Stimulated activated naive CD8-positive, alpha-beta T cell treated with anti-CD3 and anti-CD28 coated beads, Interleukin-15, amount 100 ng/mL, for 72 hours (primary cell): ENCODE data around the gene INAFM2.

Experiments used
- ATAC-seq: fragments of 150-1000 bp; cut with Tn5 transposase; 2 replicates; pipeline ENCODE4 v1.10.0; 2021; ENCODE audit warnings: mild to moderate bottlenecking, moderate library complexity
- DNase-seq, 2 donors: peaks; one replicate each; pipeline ENCODE4 v3.0.0; 2021 to 2022
- H3K27ac Mint-ChIP-seq, 2 donors: one replicate each; pipeline ENCODE4 v1.8.0; 2022; ENCODE audit warnings: mild to moderate bottlenecking in 2 of 2, mixed read lengths in 2 of 2, moderate library complexity in 2 of 2
- H3K27me3 Mint-ChIP-seq: one replicate; pipeline ENCODE4 v1.8.0; 2022; ENCODE audit warnings: mixed read lengths
- H3K4me1 Mint-ChIP-seq: one replicate; pipeline ENCODE4 v1.8.0; 2022; ENCODE audit warnings: mild to moderate bottlenecking, mixed read lengths
- H3K4me3 Mint-ChIP-seq, 2 donors: one replicate each; pipeline ENCODE4 v1.8.0; 2022; ENCODE audit warnings: mild to moderate bottlenecking in 2 of 2, mixed read lengths in 2 of 2, moderate library complexity in 1 of 2
- H3K9me3 Mint-ChIP-seq, 2 donors: one replicate each; pipeline ENCODE4 v1.8.0; 2022; ENCODE audit warnings: mixed read lengths in 2 of 2

The INAFM2 gene

GRCh38 chr15:40283615-40284300 lies 39.7 kb upstream of the INAFM2 start:
- peak overlapping the region in 1 of 2 donors; percentile 21 for H3K4me3 Mint-ChIP-seq
- H3K9me3 Mint-ChIP-seq: no peaks in the 10 kb centered on the region
- no peak overlapping the region for H3K27ac Mint-ChIP-seq
- peaks cover 14% of the 10 kb centered on the region for H3K4me1 Mint-ChIP-seq
- DNase-seq: no peak
- no peak for ATAC-seq
- peaks cover 46% of the 10 kb centered on the region for H3K27me3 Mint-ChIP-seq

GRCh38 chr15:40285151-40285550 lies 38.3 kb upstream of the INAFM2 start:
- H3K4me3 Mint-ChIP-seq: no peak overlapping the region
- DNase-seq: no peak
- peaks cover 14% of the 10 kb centered on the region for H3K4me1 Mint-ChIP-seq
- no peak overlapping the region for H3K27ac Mint-ChIP-seq
- no peak for ATAC-seq
- H3K9me3 Mint-ChIP-seq: no peaks in the 10 kb centered on the region
- H3K27me3 Mint-ChIP-seq: peaks cover 33% of the 10 kb centered on the region

GRCh38 chr15:40285554-40286011 lies 37.9 kb upstream of the INAFM2 start:
- Mint-ChIP-seq H3K4me1 (peaks cover 14% of the 10 kb centered on the region), H3K27ac (no peak overlapping the region), H3K9me3 (no peaks in the 10 kb centered on the region), H3K4me3 (no peak overlapping the region), H3K27me3 (peaks cover 29% of the 10 kb centered on the region)
- no peak for ATAC-seq
- no peak for DNase-seq

GRCh38 chr15:40286061-40286532 lies 37.4 kb upstream of the INAFM2 start:
- ATAC-seq (no peak), DNase-seq (no peak)
- Mint-ChIP-seq H3K27me3 (peaks cover 23% of the 10 kb centered on the region), H3K4me1 (peaks cover 10% of the 10 kb centered on the region), H3K9me3 (no peaks in the 10 kb centered on the region), H3K27ac (peak overlapping the region in 1 of 2 donors; percentile 16), H3K4me3 (no peak overlapping the region)

- H3K27ac Mint-ChIP-seq: no peak overlapping the region
- no peak overlapping the region for H3K4me3 Mint-ChIP-seq
- no peak for ATAC-seq
- no peak for DNase-seq
- peaks cover 19% of the 10 kb centered on the region for H3K27me3 Mint-ChIP-seq
- no peaks in the 10 kb centered on the region for H3K9me3 Mint-ChIP-seq
- H3K4me1 Mint-ChIP-seq: peaks cover 7% of the 10 kb centered on the region
Observed at GRCh38 chr15:40286794-40287193, 36.7 kb upstream of the INAFM2 start.

- Mint-ChIP-seq H3K4me3 (no peak overlapping the region), H3K4me1 (peaks cover 7% of the 10 kb centered on the region), H3K27ac (no peak overlapping the region), H3K27me3 (peaks cover 18% of the 10 kb centered on the region), H3K9me3 (no peaks in the 10 kb centered on the region)
- no peak for ATAC-seq
- no peak for DNase-seq
Observed at GRCh38 chr15:40287505-40287904, 36.0 kb upstream of the INAFM2 start.

GRCh38 chr15:40287968-40288367 lies 35.5 kb upstream of the INAFM2 start:
- no peak overlapping the region for H3K4me3 Mint-ChIP-seq
- H3K27ac Mint-ChIP-seq: peak overlapping the region; percentile 21 to 40
- no peaks in the 10 kb centered on the region for H3K9me3 Mint-ChIP-seq
- H3K4me1 Mint-ChIP-seq: peaks cover 7% of the 10 kb centered on the region
- peaks cover 14% of the 10 kb centered on the region for H3K27me3 Mint-ChIP-seq
- no peak for ATAC-seq
- no peak for DNase-seq

- H3K9me3 Mint-ChIP-seq: no peaks in the 10 kb centered on the region
- peaks cover 7% of the 10 kb centered on the region for H3K4me1 Mint-ChIP-seq
- ATAC-seq (no peak), DNase-seq (no peak)
- no peak overlapping the region for H3K27ac Mint-ChIP-seq
- peaks cover under 1% of the 10 kb centered on the region for H3K27me3 Mint-ChIP-seq
- no peak overlapping the region for H3K4me3 Mint-ChIP-seq
Observed at GRCh38 chr15:40289140-40289775, 34.2 kb upstream of the INAFM2 start.

- no peak overlapping the region for H3K4me3 Mint-ChIP-seq
- no peaks in the 10 kb centered on the region for H3K27me3 Mint-ChIP-seq
- no peak overlapping the region for H3K27ac Mint-ChIP-seq
- no peak for DNase-seq
- H3K9me3 Mint-ChIP-seq: no peaks in the 10 kb centered on the region
- H3K4me1 Mint-ChIP-seq: peaks cover 5% of the 10 kb centered on the region
- ATAC-seq: no peak
Observed at GRCh38 chr15:40290545-40290917, 33.0 kb upstream of the INAFM2 start.

GRCh38 chr15:40290918-40291574 lies 32.4 kb upstream of the INAFM2 start:
- H3K27me3 Mint-ChIP-seq: no peaks in the 10 kb centered on the region
- H3K9me3 Mint-ChIP-seq: no peaks in the 10 kb centered on the region
- H3K27ac Mint-ChIP-seq: no peak overlapping the region
- DNase-seq (no peak), ATAC-seq (peak; percentile 37)
- H3K4me3 Mint-ChIP-seq: no peak overlapping the region
- peaks cover under 1% of the 10 kb centered on the region for H3K4me1 Mint-ChIP-seq

- ATAC-seq: no peak
- Mint-ChIP-seq H3K9me3 (no peaks in the 10 kb centered on the region), H3K27ac (no peak overlapping the region), H3K4me1 (no peaks in the 10 kb centered on the region), H3K27me3 (no peaks in the 10 kb centered on the region), H3K4me3 (no peak overlapping the region)
- no peak for DNase-seq
Observed at GRCh38 chr15:40292246-40292645, 31.2 kb upstream of the INAFM2 start.

- H3K27me3 Mint-ChIP-seq: no peaks in the 10 kb centered on the region
- H3K9me3 Mint-ChIP-seq: no peaks in the 10 kb centered on the region
- no peak for ATAC-seq
- no peaks in the 10 kb centered on the region for H3K4me1 Mint-ChIP-seq
- H3K27ac Mint-ChIP-seq: peak overlapping the region in 1 of 2 donors; percentile 38
- no peak overlapping the region for H3K4me3 Mint-ChIP-seq
- no peak for DNase-seq
Observed at GRCh38 chr15:40293006-40293405, 30.5 kb upstream of the INAFM2 start.

- DNase-seq (no peak), ATAC-seq (no peak)
- H3K27ac Mint-ChIP-seq: no peak overlapping the region
- H3K4me1 Mint-ChIP-seq: no peaks in the 10 kb centered on the region
- H3K27me3 Mint-ChIP-seq: no peaks in the 10 kb centered on the region
- H3K9me3 Mint-ChIP-seq: no peaks in the 10 kb centered on the region
- H3K4me3 Mint-ChIP-seq: no peak overlapping the region
Observed at GRCh38 chr15:40293905-40294895, 29.3 kb upstream of the INAFM2 start.

GRCh38 chr15:40295297-40295696 lies 28.2 kb upstream of the INAFM2 start:
- ATAC-seq: no peak
- Mint-ChIP-seq H3K27me3 (no peaks in the 10 kb centered on the region), H3K9me3 (no peaks in the 10 kb centered on the region), H3K27ac (peak overlapping the region in 1 of 2 donors; percentile 42), H3K4me1 (no peaks in the 10 kb centered on the region), H3K4me3 (no peak overlapping the region)
- no peak for DNase-seq

- DNase-seq (no peak), ATAC-seq (no peak)
- Mint-ChIP-seq H3K4me1 (no peaks in the 10 kb centered on the region), H3K9me3 (no peaks in the 10 kb centered on the region), H3K27ac (no peak overlapping the region), H3K27me3 (no peaks in the 10 kb centered on the region), H3K4me3 (no peak overlapping the region)
Observed at GRCh38 chr15:40295877-40296560, 27.5 kb upstream of the INAFM2 start.
